Activated CD8-positive, alpha-beta memory T cell treated with anti-CD3 and anti-CD28 coated beads, Interleukin-2, amount 50 U/mL, for 4 hours (primary cell): ENCODE data around the gene COL4A6.

Source experiments
- DNase-seq: peaks from one replicate; pipeline ENCODE4 v3.0.0-alpha.2; 2020

COL4A6 gene

GRCh38 chrX:108267557-108267956, 170.7 kb downstream of the COL4A6 start:
- no peak for DNase-seq

GRCh38 chrX:108264376-108264775, 173.8 kb downstream of the COL4A6 start:
- no peak for DNase-seq

- no peak for DNase-seq
These were observed 176.5 kb downstream of the COL4A6 start for GRCh38 chrX:108261549-108262203.

GRCh38 chrX:108257556-108257955, 180.7 kb downstream of the COL4A6 start:
- no peak for DNase-seq

- no peak for DNase-seq
These were observed 183.6 kb downstream of the COL4A6 start for GRCh38 chrX:108254636-108255035.

- DNase-seq = no peak
These were observed 187.3 kb downstream of the COL4A6 start for GRCh38 chrX:108250654-108251579.

- no peak for DNase-seq
These were observed 191.8 kb downstream of the COL4A6 start for GRCh38 chrX:108246304-108246954.

GRCh38 chrX:108245462-108245861, 192.8 kb downstream of the COL4A6 start:
- DNase-seq = no peak

- no peak for DNase-seq
These were observed 202.2 kb downstream of the COL4A6 start for GRCh38 chrX:108235986-108236385.

GRCh38 chrX:108230574-108230973, 207.6 kb downstream of the COL4A6 start:
- DNase-seq = no peak

GRCh38 chrX:108224727-108225621, 213.2 kb downstream of the COL4A6 start:
- DNase-seq = no peak

- DNase-seq = no peak
These were observed 214.0 kb downstream of the COL4A6 start for GRCh38 chrX:108224218-108224617.

- DNase-seq = no peak
These were observed 214.6 kb downstream of the COL4A6 start for GRCh38 chrX:108223585-108223984.

- no peak for DNase-seq
These were observed 216.8 kb downstream of the COL4A6 start for GRCh38 chrX:108221301-108221864.

- no peak for DNase-seq
These were observed 218.1 kb downstream of the COL4A6 start for GRCh38 chrX:108219949-108220601.

GRCh38 chrX:108217876-108218275, 220.3 kb downstream of the COL4A6 start:
- no peak for DNase-seq

GRCh38 chrX:108216919-108217571, 221.2 kb downstream of the COL4A6 start:
- no peak for DNase-seq

GRCh38 chrX:108216405-108216804, 221.8 kb downstream of the COL4A6 start:
- no peak for DNase-seq

- DNase-seq = no peak
These were observed 226.9 kb downstream of the COL4A6 start for GRCh38 chrX:108211301-108211700.

GRCh38 chrX:108209006-108209554, 229.1 kb downstream of the COL4A6 start:
- no peak for DNase-seq

- DNase-seq = no peak
These were observed 234.7 kb downstream of the COL4A6 start for GRCh38 chrX:108203540-108203939.
